Right lobe of liver (tissue), 4 donors: ENCODE measurements around the gene RPIA.

Experiments used
- CTCF ChIP-seq, 4 donors: fragments of 200-600 bp in 3 of 4; fragments of 450-650 bp in 1 of 4; IDR thresholded peaks; one replicate each; pipeline versions ENCODE4 v1.5.1 to v1.8.0; 2016 to 2022; ENCODE audit warnings: antibody characterized with exemption in 4 of 4, mild to moderate bottlenecking in 2 of 4
- POLR2A ChIP-seq: fragments of 450-650 bp; IDR thresholded peaks from one replicate; pipeline ENCODE4 v1.6.1; 2017; ENCODE audit warnings: antibody characterized with exemption, mild to moderate bottlenecking
- donor health status: DM: no; HTN: no; CAD: no.
- donor health status: DM: no; HTN: no; CAD: no.
- donor health status: DM: no; HTN: yes; CAD: no.

DNA sequence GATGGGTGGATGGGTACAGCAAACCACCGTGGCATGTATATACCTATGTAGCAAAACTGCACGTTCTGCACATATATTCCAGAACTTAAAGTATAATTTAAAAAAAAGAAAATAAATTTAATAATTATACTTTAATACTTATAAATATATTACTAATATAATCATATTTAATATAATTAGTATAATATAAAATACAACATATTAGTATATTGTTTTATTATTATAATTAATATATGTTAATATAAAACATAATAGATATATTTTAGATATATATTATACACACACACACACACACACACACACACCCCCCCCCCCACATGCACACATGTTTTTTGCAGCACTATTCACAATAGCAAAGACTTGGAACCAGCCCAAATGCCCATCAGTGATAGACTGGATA lies 29.8 kb downstream of the RPIA start:
- TF ChIP-seq CTCF (IDR thresholded peaks at IDR 0.05): no peak
- TF ChIP-seq POLR2A: no peak
